GM18526 (cell line): ENCODE results near the gene SMYD1.

Experiments
- POLR2A ChIP-seq: IDR thresholded peaks from 3 replicates; pipeline ENCODE4 v1.6.1; 2011; ENCODE audit not compliant: insufficient read length; ENCODE audit errors: extremely low read depth

The SMYD1 gene

GRCh38 chr2:88137833-88138232 lies 70.2 kb downstream of the SMYD1 start:
- TF ChIP-seq POLR2A: no peak

GRCh38 chr2:88139203-88139702 lies 71.6 kb downstream of the SMYD1 start:
- TF ChIP-seq POLR2A: no peak

GRCh38 chr2:88139804-88140203 lies 72.2 kb downstream of the SMYD1 start:
- TF ChIP-seq POLR2A: no peak

- TF ChIP-seq POLR2A: no peak
Observed at GRCh38 chr2:88141952-88142351, 74.3 kb downstream of the SMYD1 start.

- no peak for TF ChIP-seq POLR2A
Observed at GRCh38 chr2:88144271-88144670, 76.6 kb downstream of the SMYD1 start.

- TF ChIP-seq POLR2A: no peak
Observed at GRCh38 chr2:88144914-88145497, 77.4 kb downstream of the SMYD1 start.

- TF ChIP-seq POLR2A: no peak
Observed at GRCh38 chr2:88146590-88146989, 79.0 kb downstream of the SMYD1 start.

- TF ChIP-seq POLR2A: no peak
Observed at GRCh38 chr2:88147145-88147544, 79.5 kb downstream of the SMYD1 start.

GRCh38 chr2:88148929-88149438 lies 81.4 kb downstream of the SMYD1 start:
- no peak for TF ChIP-seq POLR2A

GRCh38 chr2:88159481-88159880 lies 91.9 kb downstream of the SMYD1 start:
- no peak for TF ChIP-seq POLR2A

GRCh38 chr2:88159955-88160415 lies 92.4 kb downstream of the SMYD1 start:
- no peak for TF ChIP-seq POLR2A

GRCh38 chr2:88160517-88160916 lies 92.9 kb downstream of the SMYD1 start:
- no peak for TF ChIP-seq POLR2A

- TF ChIP-seq POLR2A: no peak
Observed at GRCh38 chr2:88161446-88162244, 94.0 kb downstream of the SMYD1 start.
